ENCODE results near the gene SLC25A25. TPM values are rescaled to one million over a fixed set of nuclear protein-coding genes. Genes with fewer than 3 reads are reported as not detected.
A peak's percentile ranks its signal among the peaks of the same experiment; 100 is the strongest.
"Not testable (repeated sequence)": the region's sequence is repeated elsewhere in the genome, so short reads cannot be mapped to it uniquely, and the experiment has no call there.

Gene SLC25A25
- total RNA-seq (10 to 100 TPM in 1 of 4 donors, 1 to 10 TPM in 3; 6.3 to 16.1 (median 7.0) TPM), polyA plus RNA-seq (5.8 TPM)
- long read RNA-seq, donor 1, transcript SLC25A25-203 (10 exons, 3,431 nt) = major isoform, 7 of 19 reads
- long read RNA-seq, donor 1, partial matches to known transcripts = 8 of 19 reads
- long read RNA-seq, donor 1, other reads (novel, unspliced or antisense) = 0 of 19 reads
- long read RNA-seq, donor 2, transcript SLC25A25-203 (10 exons, 3,431 nt) = major isoform, 5 of 13 reads
- long read RNA-seq, donor 2, partial matches to known transcripts = 2 of 13 reads
- long read RNA-seq, donor 2, other reads (novel, unspliced or antisense) = 2 of 13 reads
- long read RNA-seq, donor 3, transcript SLC25A25-201 (10 exons, 3,474 nt) = major isoform, 32 of 73 reads
- long read RNA-seq, donor 3, transcript SLC25A25-203 (10 exons, 3,431 nt) = minor isoform, 21 of 73 reads
- long read RNA-seq, donor 3, partial matches to known transcripts = 8 of 73 reads
- long read RNA-seq, donor 3, other reads (novel, unspliced or antisense) = 8 of 73 reads
- long read RNA-seq, donor 4, partial matches to known transcripts = 2 of 5 reads
- long read RNA-seq, donor 4, other reads (novel, unspliced or antisense) = 0 of 5 reads

DNA sequence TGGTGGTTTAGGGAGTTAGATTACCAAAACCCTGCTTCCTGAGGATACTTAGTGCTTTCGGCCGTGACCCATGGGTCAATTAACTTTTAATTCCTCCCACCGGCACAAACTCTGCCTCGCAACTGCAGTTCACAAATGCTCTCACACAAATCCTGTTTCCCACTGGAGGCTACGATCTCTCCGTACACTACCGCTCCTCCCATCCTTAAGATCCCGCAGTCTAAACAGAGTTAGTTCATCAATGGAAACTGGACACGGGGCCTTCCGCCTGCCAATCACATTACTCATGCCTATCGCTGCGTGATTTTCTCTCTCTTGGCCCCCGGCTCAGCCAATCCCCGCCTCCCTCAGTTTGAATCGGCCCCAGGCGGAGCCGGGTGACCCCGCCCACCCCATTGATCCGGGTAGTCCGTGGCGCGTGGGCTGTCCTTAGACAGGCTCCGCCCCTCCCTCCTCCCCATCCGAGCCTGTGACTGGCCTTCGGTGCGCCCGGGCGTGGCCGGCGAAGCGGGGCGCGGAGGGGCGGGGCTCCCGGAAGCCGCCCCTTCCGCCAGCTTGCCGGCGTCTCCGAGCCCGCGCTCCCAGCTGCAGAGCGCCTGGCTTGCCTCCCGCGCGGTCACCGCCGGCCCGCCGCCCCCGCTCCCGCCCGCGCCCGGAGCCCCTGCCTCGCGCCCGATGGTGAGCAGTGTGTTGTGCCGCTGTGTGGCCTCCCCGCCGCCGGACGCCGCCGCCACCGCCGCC, at the start of gene SLC25A25:
TSS of gene SLC25A25 (plus strand) at position 588 of the 741 bp plus-strand sequence. CDS start at position 676, 88 bp downstream.
- Histone ChIP-seq H3K27me3 (ENCODE audit: control insufficient read depth, insufficient read depth) (no peaks in the 10 kb centered on the region), H3K4me1 (ENCODE audit: control insufficient read depth, insufficient read depth, low read length) (peaks cover 16% of the 10 kb centered on the region), H3K27ac (ENCODE audit: low read length) (peak within 1 kb of the TSS; percentile 99), H3K4me3 (ENCODE audit: low read length) (peak within 1 kb of the TSS; percentile 91), H3K9me3 (ENCODE audit: control insufficient read depth, low read length) (no peaks in the 10 kb centered on the region)
- intact Hi-C loops (cut with DNase I) = no loop called here
- under 1% methylated on average over 67 of the region's 67 CpGs for WGBS
- peak; percentile 100 for DNase-seq
- peak; percentile 96 to 97 for ATAC-seq

DNA sequence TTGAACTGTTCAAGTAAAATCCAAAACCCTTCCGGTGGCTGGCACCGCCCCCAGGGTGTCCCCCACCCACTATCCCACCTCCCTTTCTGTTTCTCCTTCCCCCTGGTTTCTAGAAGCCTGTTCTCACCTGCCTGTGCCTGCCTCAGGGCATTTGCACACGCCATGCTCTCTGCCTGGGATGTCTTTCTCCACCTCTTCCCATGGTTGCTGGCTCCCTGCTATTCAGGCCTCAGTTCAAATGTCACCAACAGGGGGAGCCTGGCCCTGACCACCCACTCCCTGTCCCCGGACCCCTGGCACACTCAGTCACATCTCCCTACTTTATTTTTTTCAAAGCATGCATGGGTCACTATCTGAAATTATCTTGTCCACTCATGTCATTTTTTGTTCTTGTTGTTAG, 47.3 kb upstream of the SLC25A25 start:
- WGBS = 90% methylated on average over 4 of the region's 4 CpGs
- Histone ChIP-seq H3K27me3 (ENCODE audit: control insufficient read depth, insufficient read depth) (no peaks in the 10 kb centered on the region), H3K4me3 (ENCODE audit: low read length) (no peak overlapping the region), H3K4me1 (ENCODE audit: control insufficient read depth, insufficient read depth, low read length) (no peaks in the 10 kb centered on the region), H3K27ac (ENCODE audit: low read length) (no peak overlapping the region), H3K9me3 (ENCODE audit: control insufficient read depth, low read length) (no peaks in the 10 kb centered on the region)
- DNase-seq (no peak), ATAC-seq (no peak)
- intact Hi-C loops (cut with DNase I) = no loop called here

DNA sequence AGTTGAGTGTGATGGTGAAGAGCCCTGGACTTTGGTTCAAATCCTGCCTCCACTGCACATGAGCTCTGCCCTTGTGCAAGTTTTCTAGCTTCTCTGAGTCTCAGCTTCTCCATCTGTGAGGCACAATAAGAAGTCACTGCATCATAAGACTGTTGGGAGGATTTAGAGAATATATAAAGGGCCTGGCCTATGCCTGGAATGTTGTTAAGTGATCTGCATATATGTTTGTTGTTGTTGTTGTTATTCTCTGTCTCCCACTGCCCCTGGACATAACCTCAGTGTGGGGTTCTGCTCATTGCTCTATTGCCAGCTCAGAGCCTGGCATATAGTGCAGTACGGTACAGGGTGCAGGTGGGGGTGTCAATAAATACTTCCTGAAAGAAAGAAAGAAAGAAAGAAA, 46.9 kb upstream of the SLC25A25 start:
- ATAC-seq = no peak
- 51% methylated on average over 1 of the region's 1 CpG for WGBS
- intact Hi-C loops (cut with DNase I) = no loop called here

DNA sequence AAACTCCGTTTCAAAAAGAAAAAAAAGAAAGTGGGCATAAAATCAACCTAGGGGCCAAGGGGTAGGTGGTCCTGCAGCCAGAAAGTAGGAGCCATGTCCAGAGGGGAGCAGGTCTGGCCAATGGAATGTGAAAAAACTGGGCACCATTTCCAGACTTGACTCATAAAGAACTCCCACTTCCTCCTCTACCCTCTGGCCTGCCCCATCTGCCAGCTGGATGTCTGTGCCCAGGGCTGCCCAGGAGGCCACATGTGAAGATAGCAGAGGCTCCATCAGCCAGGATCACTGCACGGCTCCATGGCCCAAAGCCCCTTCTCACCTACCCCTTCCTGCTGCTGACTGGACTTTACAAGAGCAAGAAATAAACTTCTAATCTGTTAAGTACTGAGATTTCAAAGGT, 45.1 kb upstream of the SLC25A25 start:
- Histone ChIP-seq H3K9me3 (ENCODE audit: control insufficient read depth, low read length) (no peaks in the 10 kb centered on the region), H3K27ac (ENCODE audit: low read length) (no peak overlapping the region), H3K27me3 (ENCODE audit: control insufficient read depth, insufficient read depth) (no peaks in the 10 kb centered on the region), H3K4me3 (ENCODE audit: low read length) (no peak overlapping the region), H3K4me1 (ENCODE audit: control insufficient read depth, insufficient read depth, low read length) (no peaks in the 10 kb centered on the region)
- DNase-seq = no peak
- 54% methylated on average over 2 of the region's 2 CpGs for WGBS
- intact Hi-C loops (cut with DNase I) = no loop called here
- ATAC-seq = no peak

More for the DNA sequence above, 46.9 kb upstream of the SLC25A25 start:
- H3K4me1 ChIP-seq (ENCODE audit: control insufficient read depth, insufficient read depth, low read length) = no peaks in the 10 kb centered on the region
- H3K27ac ChIP-seq (ENCODE audit: low read length) = no peak overlapping the region
- DNase-seq = no peak
- no peaks in the 10 kb centered on the region for H3K27me3 ChIP-seq (ENCODE audit: control insufficient read depth, insufficient read depth)
- H3K4me3 ChIP-seq (ENCODE audit: low read length) = no peak overlapping the region
- H3K9me3 ChIP-seq (ENCODE audit: control insufficient read depth, low read length) = no peaks in the 10 kb centered on the region

DNA sequence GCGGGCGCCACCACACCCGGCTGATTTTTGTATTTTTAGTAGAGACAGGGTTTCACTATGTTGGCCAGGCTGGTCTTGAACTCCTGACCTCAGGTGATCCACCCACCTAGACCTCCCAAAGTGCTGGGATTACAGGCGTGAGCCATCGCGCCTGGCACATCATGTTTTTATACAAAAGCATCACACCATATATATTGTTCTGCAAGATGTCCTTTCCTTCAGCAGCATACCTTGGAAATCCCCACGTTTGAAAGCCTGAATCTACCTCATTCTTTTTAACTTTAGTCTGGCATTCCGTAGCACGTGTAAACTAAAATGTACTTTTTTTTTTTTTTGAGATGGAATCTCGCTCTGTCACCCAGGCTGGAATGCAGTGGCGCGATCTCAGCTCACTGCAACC, 44.4 kb upstream of the SLC25A25 start:
- H3K9me3 ChIP-seq (ENCODE audit: control insufficient read depth, low read length); intact Hi-C loops (cut with DNase I); DNase-seq; H3K27ac ChIP-seq (ENCODE audit: low read length); H3K4me1 ChIP-seq (ENCODE audit: control insufficient read depth, insufficient read depth, low read length); ATAC-seq; H3K4me3 ChIP-seq (ENCODE audit: low read length); H3K27me3 ChIP-seq (ENCODE audit: control insufficient read depth, insufficient read depth): not testable (repeated sequence)
- WGBS = 81% methylated on average over 12 of the region's 12 CpGs

DNA sequence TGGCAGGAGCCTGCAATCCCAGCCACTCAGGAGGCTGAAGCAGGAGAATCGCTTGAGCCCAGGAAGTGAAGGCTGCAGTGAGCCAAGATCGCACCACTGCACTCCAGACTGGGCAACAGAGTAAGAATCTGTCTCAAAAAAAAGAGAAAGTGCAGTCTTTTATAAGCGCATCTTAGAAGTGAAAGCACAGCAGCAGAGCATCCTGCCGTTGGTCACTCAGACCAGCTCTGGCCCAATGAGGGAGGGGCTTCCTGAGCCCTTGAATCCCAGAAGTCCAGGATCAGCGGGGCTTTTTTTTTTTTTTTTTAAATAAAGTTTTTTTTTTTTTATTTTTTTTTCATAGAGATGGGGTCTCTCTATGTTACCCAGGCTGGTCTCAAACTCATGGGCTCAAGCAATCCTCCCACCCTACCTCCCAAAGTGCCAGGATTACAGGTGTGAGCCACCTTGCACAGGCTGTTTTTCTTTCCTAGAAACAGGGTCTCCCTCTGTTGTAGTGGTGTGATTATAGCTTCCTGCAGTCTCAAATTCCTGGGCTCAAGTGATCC, 43.2 kb upstream of the SLC25A25 start:
- intact Hi-C loops (cut with DNase I) = no loop called here
- Histone ChIP-seq H3K27me3 (ENCODE audit: control insufficient read depth, insufficient read depth) (no peaks in the 10 kb centered on the region), H3K9me3 (ENCODE audit: control insufficient read depth, low read length) (no peaks in the 10 kb centered on the region), H3K27ac (ENCODE audit: low read length) (no peak overlapping the region), H3K4me1 (ENCODE audit: control insufficient read depth, insufficient read depth, low read length) (no peaks in the 10 kb centered on the region), H3K4me3 (ENCODE audit: low read length) (no peak overlapping the region)
- DNase-seq (no peak), ATAC-seq (no peak)
- WGBS = 63% methylated on average over 5 of the region's 5 CpGs

DNA sequence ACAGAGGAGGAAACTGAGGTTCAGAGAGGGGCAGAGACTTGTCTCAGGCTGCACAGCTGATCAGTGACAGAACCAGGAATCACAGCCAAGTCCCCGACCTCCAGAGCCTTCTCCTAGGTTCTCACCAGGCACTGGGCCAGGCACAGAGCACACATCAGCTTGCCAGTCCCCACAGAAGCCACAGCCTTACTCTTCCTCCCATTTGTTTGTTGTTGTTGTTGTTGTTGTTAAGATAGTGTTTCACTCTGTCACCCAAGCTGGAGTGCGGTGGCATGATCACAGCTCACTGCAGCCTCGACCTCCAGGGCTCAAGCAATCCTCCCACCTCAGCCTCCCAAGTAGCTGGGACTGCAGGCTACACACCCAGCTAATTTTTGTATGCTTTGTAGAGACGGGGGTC, 42.3 kb upstream of the SLC25A25 start:
- H3K27ac ChIP-seq (ENCODE audit: low read length) = no peak overlapping the region
- H3K9me3 ChIP-seq (ENCODE audit: control insufficient read depth, low read length) = no peaks in the 10 kb centered on the region
- H3K4me3 ChIP-seq (ENCODE audit: low read length) = no peak overlapping the region
- H3K27me3 ChIP-seq (ENCODE audit: control insufficient read depth, insufficient read depth) = no peaks in the 10 kb centered on the region
- WGBS = 62% methylated on average over 4 of the region's 4 CpGs
- DNase-seq = no peak
- intact Hi-C loops (cut with DNase I) = no loop called here
- no peak for ATAC-seq
- no peaks in the 10 kb centered on the region for H3K4me1 ChIP-seq (ENCODE audit: control insufficient read depth, insufficient read depth, low read length)

DNA sequence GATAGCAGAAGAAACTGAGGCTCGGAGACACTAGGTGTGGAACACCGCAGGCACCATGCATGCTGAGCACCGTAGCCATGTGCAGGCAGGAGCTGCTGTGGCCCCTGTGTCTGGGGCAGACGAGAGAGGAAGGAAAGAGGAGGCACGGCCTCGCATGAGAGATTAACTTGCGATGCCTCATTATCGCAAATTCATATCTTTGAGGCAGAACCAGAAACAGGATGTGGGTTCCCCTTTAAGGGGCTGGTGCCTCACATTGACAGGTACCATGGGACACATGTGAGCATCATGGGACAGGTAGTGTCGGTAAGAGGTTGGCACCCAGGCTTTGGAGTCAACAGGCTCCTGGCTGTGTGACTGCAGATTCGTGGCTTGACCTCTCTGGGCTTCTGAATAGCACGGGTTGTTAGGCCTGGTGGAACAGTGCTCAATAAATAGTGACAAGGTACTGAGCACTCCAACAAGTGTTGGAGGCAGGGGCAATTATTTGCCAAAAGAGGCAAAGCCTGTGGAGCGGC, 41.7 kb upstream of the SLC25A25 start:
- Histone ChIP-seq H3K27me3 (ENCODE audit: control insufficient read depth, insufficient read depth) (no peaks in the 10 kb centered on the region), H3K9me3 (ENCODE audit: control insufficient read depth, low read length) (no peaks in the 10 kb centered on the region), H3K4me3 (ENCODE audit: low read length) (no peak overlapping the region), H3K27ac (ENCODE audit: low read length) (no peak overlapping the region), H3K4me1 (ENCODE audit: control insufficient read depth, insufficient read depth, low read length) (no peaks in the 10 kb centered on the region)
- DNase-seq = no peak
- intact Hi-C loops (cut with DNase I) = no loop called here
- ATAC-seq = peak; percentile 23 to 46
- WGBS = 84% methylated on average over 12 of the region's 12 CpGs

DNA sequence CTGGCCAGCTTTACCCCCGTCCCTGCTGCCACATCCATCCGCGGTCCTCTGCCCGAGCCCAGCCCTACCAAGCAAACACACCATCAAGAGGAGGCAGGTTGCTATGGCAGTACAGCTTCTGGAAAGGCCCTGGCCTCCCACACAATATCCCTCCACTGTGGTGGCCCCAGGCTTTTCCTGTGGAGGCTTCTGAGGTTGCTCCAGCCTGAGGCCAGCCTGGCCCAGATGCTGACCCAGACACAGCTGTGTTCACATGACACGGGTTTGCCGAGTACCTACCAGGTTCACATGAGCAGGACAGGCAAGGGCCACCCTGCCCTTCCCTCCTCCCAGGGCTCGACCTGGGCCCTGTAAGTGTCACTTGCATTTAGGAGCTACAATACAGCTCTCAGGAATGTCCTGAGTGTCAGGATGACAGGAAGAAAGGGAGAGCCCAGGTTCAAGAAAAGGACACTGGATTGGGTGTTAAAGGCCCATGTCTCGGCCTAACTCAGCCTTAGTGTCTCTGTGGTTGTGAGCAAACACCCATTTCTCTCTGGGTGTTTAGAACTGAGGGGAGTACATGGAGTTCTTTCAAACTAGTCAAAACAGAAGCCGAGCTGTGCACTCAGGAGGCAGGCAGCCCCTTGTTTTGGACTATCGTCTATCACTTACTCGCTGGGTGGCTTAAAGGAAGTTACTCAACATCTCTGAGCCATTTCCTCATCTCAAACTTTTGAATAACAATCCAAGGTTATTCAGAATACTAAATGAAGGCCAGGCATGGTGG, 41.1 kb upstream of the SLC25A25 start:
- H3K4me1 ChIP-seq (ENCODE audit: control insufficient read depth, insufficient read depth, low read length) = no peaks in the 10 kb centered on the region
- H3K27me3 ChIP-seq (ENCODE audit: control insufficient read depth, insufficient read depth) = no peaks in the 10 kb centered on the region
- no peak for DNase-seq
- H3K9me3 ChIP-seq (ENCODE audit: control insufficient read depth, low read length) = no peaks in the 10 kb centered on the region
- no peak overlapping the region for H3K27ac ChIP-seq (ENCODE audit: low read length)
- H3K4me3 ChIP-seq (ENCODE audit: low read length) = no peak overlapping the region
- peak in 1 of 2 donors; percentile 47 for ATAC-seq
- intact Hi-C loops (cut with DNase I) = no loop called here
- WGBS = 71% methylated on average over 11 of the region's 11 CpGs

DNA sequence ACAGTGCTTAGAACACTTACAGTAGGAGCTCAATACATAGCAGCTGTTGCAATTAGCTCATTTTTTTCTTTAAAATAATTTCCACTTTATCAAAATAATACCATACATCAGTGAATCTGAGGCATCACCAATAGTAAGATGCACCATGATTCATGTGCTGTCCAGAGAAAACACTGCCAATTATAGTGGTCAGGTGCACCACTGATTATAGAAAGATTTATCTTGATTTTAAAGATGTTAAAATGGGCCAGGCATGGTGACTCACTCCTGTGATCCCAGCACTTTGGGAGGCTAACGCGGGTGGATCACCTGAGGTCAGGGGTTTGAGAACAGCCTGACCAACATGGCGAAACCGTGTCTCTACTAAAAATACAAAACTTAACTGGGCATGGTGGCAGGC, 40.3 kb upstream of the SLC25A25 start:
- Histone ChIP-seq H3K4me3 (ENCODE audit: low read length) (no peak overlapping the region), H3K9me3 (ENCODE audit: control insufficient read depth, low read length) (no peaks in the 10 kb centered on the region), H3K4me1 (ENCODE audit: control insufficient read depth, insufficient read depth, low read length) (no peaks in the 10 kb centered on the region), H3K27me3 (ENCODE audit: control insufficient read depth, insufficient read depth) (no peaks in the 10 kb centered on the region), H3K27ac (ENCODE audit: low read length) (no peak overlapping the region)
- ATAC-seq (no peak), DNase-seq (no peak)
- intact Hi-C loops (cut with DNase I) = no loop called here
- 92% methylated on average over 4 of the region's 4 CpGs for WGBS
